Hepatic stellate cell (primary cell): ENCODE results near the gene WDR33.
"Not testable (repeated sequence)": the region's sequence is repeated elsewhere in the genome, so short reads cannot be mapped to it uniquely, and the experiment has no call there.

Experiments
- DNase-seq: peaks from one replicate; pipeline ENCODE4 v3.0.0; 2011; ENCODE audit warnings: low spot score

The WDR33 gene

GRCh38 chr2:127810156-127810618 lies 784 bp downstream of the WDR33 start:
- DNase-seq, result peak; percentile 21

GRCh38 chr2:127807678-127808353 lies 3.2 kb downstream of the WDR33 start:
- no peak for DNase-seq

GRCh38 chr2:127806860-127807259 lies 4.1 kb downstream of the WDR33 start:
- not testable (repeated sequence) for DNase-seq

GRCh38 chr2:127805491-127805890 lies 5.5 kb downstream of the WDR33 start:
- DNase-seq, result no peak

- DNase-seq, result no peak
These were observed 11.0 kb downstream of the WDR33 start for GRCh38 chr2:127799926-127800325.

- no peak for DNase-seq
These were observed 14.6 kb downstream of the WDR33 start for GRCh38 chr2:127796389-127796788.

- not testable (repeated sequence) for DNase-seq
These were observed 16.1 kb downstream of the WDR33 start for GRCh38 chr2:127794901-127795300.

- DNase-seq, result no peak
These were observed 18.2 kb downstream of the WDR33 start for GRCh38 chr2:127792805-127793204.

GRCh38 chr2:127790694-127791529 lies 20.1 kb downstream of the WDR33 start:
- no peak for DNase-seq

GRCh38 chr2:127786048-127786809 lies 24.7 kb downstream of the WDR33 start:
- no peak for DNase-seq

- DNase-seq, result no peak
These were observed 25.9 kb downstream of the WDR33 start for GRCh38 chr2:127784965-127785518.

- no peak for DNase-seq
These were observed 27.9 kb downstream of the WDR33 start for GRCh38 chr2:127783101-127783500.

GRCh38 chr2:127778850-127779249 lies 32.1 kb downstream of the WDR33 start:
- no peak for DNase-seq

- DNase-seq, result no peak
These were observed 32.5 kb downstream of the WDR33 start for GRCh38 chr2:127778447-127778846.

GRCh38 chr2:127776122-127776780 lies 34.7 kb downstream of the WDR33 start:
- no peak for DNase-seq

GRCh38 chr2:127771756-127772155 lies 39.2 kb downstream of the WDR33 start:
- no peak for DNase-seq

GRCh38 chr2:127770973-127771735 lies 39.8 kb downstream of the WDR33 start:
- DNase-seq, result peak; percentile 21

GRCh38 chr2:127770534-127770933 lies 40.4 kb downstream of the WDR33 start:
- not testable (repeated sequence) for DNase-seq

GRCh38 chr2:127769587-127769986 lies 41.4 kb downstream of the WDR33 start:
- no peak for DNase-seq

- DNase-seq, result no peak
These were observed 42.0 kb downstream of the WDR33 start for GRCh38 chr2:127768775-127769479.
